HG03575 (cell line): ENCODE data around the gene GRIFIN.

ENCODE experiments used
- ATAC-seq: cut with Tn5 transposase; IDR thresholded peaks from one replicate; pipeline ENCODE4 v1.9.1; 2021; ENCODE audit not compliant: unreplicated experiment, insufficient number of reproducible peaks, low FRiP score; ENCODE audit errors: extremely low read depth

Gene GRIFIN

GRCh38 chr7:2514473-2515423 is 38.5 kb upstream of the GRIFIN start:
- ATAC-seq = no peak

- no peak for ATAC-seq
These were observed 37.5 kb upstream of the GRIFIN start for GRCh38 chr7:2513702-2514101.

GRCh38 chr7:2512713-2513112 is 36.5 kb upstream of the GRIFIN start:
- ATAC-seq = no peak

GRCh38 chr7:2512179-2512661 is 36.0 kb upstream of the GRIFIN start:
- no peak for ATAC-seq

- no peak for ATAC-seq
These were observed 35.6 kb upstream of the GRIFIN start for GRCh38 chr7:2511769-2512168.

- no peak for ATAC-seq
These were observed 34.9 kb upstream of the GRIFIN start for GRCh38 chr7:2510909-2511768.

GRCh38 chr7:2510130-2510776 is 34.1 kb upstream of the GRIFIN start:
- ATAC-seq = no peak

GRCh38 chr7:2509298-2509906 is 33.2 kb upstream of the GRIFIN start:
- ATAC-seq = no peak

- no peak for ATAC-seq
These were observed 32.4 kb upstream of the GRIFIN start for GRCh38 chr7:2508327-2509215.

- no peak for ATAC-seq
These were observed 31.7 kb upstream of the GRIFIN start for GRCh38 chr7:2507917-2508306.

- ATAC-seq = no peak
These were observed 31.2 kb upstream of the GRIFIN start for GRCh38 chr7:2507208-2507916.

GRCh38 chr7:2505401-2505800 is 29.2 kb upstream of the GRIFIN start:
- ATAC-seq = no peak

- no peak for ATAC-seq
These were observed 28.7 kb upstream of the GRIFIN start for GRCh38 chr7:2504889-2505375.

- no peak for ATAC-seq
These were observed 28.1 kb upstream of the GRIFIN start for GRCh38 chr7:2504128-2504888.

GRCh38 chr7:2503056-2503941 is 27.1 kb upstream of the GRIFIN start:
- ATAC-seq = no peak

GRCh38 chr7:2502647-2502966 is 26.4 kb upstream of the GRIFIN start:
- ATAC-seq = no peak
